SJSA1 (cell line): ENCODE results near the gene ABCA5. TPM values are rescaled to one million over a fixed set of nuclear protein-coding genes. Genes with fewer than 3 reads are reported as not detected.
"Not testable (repeated sequence)": the region's sequence is repeated elsewhere in the genome, so short reads cannot be mapped to it uniquely, and the experiment has no call there.

Experiments
- DNase-seq, 2 experiments: peaks; one replicate each; pipeline ENCODE4 v3.0.0-alpha.2; 2015 to 2020; ENCODE audit warnings: low spot score in 2 of 2, low read depth in 1 of 2
- H3K27ac ChIP-seq: fragments of 250-450 bp; sonication (Bioruptor Pico); 2 replicates; pipeline ENCODE4 v1.5.1; 2020; ENCODE audit warnings: mild to moderate bottlenecking, moderate library complexity
- H3K27me3 ChIP-seq: fragments of 250-450 bp; sonication (Bioruptor Pico); replicated peaks from 2 replicates; pipeline ENCODE4 v1.5.1; 2020; ENCODE audit warnings: mild to moderate bottlenecking, moderate library complexity
- H3K36me3 ChIP-seq: fragments of 250-450 bp; sonication (Bioruptor Pico); 2 replicates; pipeline ENCODE4 v1.5.1; 2020; ENCODE audit warnings: mild to moderate bottlenecking
- H3K4me1 ChIP-seq: fragments of 250-450 bp; sonication (Bioruptor Pico); replicated peaks from 2 replicates; pipeline ENCODE4 v1.6.1; 2021; ENCODE audit warnings: mild to moderate bottlenecking
- H3K4me3 ChIP-seq: fragments of 250-450 bp; sonication (Bioruptor Pico); 2 replicates; pipeline ENCODE4 v1.5.1; 2020; ENCODE audit warnings: mild to moderate bottlenecking
- H3K9me3 ChIP-seq: fragments of 250-450 bp; sonication (Bioruptor Pico); replicated peaks from 2 replicates; pipeline ENCODE4 v1.5.1; 2020; ENCODE audit warnings: mild to moderate bottlenecking
- total RNA-seq: library from RNA; depleted of rRNA; stranded (reverse); fragments of >200 nt; shearing (Covaris generic); gene quantifications from 2 replicates; pipeline ENCODE4 v1.2.3, GENCODE V29; 2014

Gene ABCA5
- total RNA-seq, 1 experiment from 2014 or later = 11.1 TPM

DNA sequence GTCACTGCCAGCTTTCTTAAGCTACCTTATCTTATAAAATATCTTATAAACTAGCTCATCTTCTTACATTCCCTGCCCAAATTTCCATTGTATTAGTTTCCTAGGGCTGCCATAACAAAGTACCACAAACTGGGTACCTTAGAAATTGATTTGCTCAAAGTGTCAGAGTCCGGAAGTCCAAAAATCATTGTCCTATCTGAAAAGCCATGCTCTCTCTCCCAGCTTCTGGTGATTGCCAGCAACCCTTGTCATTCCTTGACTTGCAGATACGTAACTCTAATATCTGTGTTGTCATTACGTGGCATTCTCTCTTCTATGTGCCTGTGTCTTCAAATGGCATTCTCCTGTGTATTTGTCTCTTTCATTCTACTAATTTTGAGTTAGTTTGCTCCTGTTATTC lies 96.0 kb downstream of the ABCA5 start:
- H3K36me3 ChIP-seq = no peaks in the 10 kb centered on the region

DNA sequence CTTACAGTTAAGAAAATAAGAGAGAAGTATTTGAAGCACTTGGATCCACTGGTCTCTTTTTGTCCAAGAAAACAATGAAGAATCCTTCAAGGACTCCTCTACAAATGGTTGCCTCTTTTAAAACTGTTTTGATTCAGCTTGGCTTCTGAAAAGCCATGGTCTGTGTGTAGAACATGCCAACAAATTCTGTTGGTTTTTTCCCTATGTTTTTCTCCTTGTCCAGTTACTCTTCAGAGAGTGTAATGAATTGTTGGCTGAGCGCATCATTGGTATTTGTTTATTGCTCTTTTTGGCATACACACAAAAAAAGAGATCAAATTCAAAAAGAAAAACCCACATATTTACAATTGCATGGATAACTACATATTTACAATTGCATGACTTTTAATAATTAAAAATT lies 98.4 kb downstream of the ABCA5 start, which contains the start of gene ABCA10:
Gene ABCA10, minus strand, starts transcription at position 249 of the 400 bp plus-strand sequence. CDS start 3,466 bp downstream, outside the sequence.
- DNase-seq = peak in 1 of 2 experiments; percentile 26
- H3K27ac ChIP-seq = no peak within 1 kb of the TSS
- peaks cover 19% of the 10 kb centered on the region for H3K4me1 ChIP-seq
- no peaks in the 10 kb centered on the region for H3K36me3 ChIP-seq
- H3K27me3 ChIP-seq = no peaks in the 10 kb centered on the region
- no peaks in the 10 kb centered on the region; the same call in 1 of the 2 replicates for H3K9me3 ChIP-seq
- no peak within 1 kb of the TSS for H3K4me3 ChIP-seq

More for the DNA sequence above, 96.0 kb downstream of the ABCA5 start:
- Histone ChIP-seq H3K4me3 (no peak overlapping the region), H3K9me3 (no peaks in the 10 kb centered on the region; the same call in 1 of the 2 replicates), H3K27me3 (no peaks in the 10 kb centered on the region), H3K4me1 (peaks cover 13% of the 10 kb centered on the region; the same call in 1 of the 2 replicates), H3K27ac (no peak overlapping the region)
- no peak for DNase-seq

DNA sequence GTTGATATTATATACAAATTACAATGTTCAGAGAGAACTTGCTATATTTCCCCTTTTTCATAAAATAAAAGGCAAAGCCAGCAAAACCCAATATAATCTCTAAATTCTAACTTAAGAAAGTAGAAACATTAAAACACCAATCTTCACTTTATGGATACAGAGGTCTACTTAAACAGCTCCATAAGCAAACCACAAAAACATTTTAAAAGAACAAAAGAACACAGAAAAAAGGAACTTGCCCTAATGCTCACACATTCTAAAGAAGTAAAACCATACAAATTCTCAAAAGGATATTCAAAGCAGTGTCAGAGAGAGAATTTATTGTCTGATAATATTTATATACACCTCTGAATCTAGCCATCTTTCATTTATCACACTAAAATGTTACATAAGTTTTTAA lies 98.9 kb downstream of the ABCA5 start:
- DNase-seq = no peak
- H3K27me3 ChIP-seq = no peaks in the 10 kb centered on the region
- H3K4me1 ChIP-seq = peaks cover 24% of the 10 kb centered on the region
- H3K4me3 ChIP-seq = no peak overlapping the region
- no peak overlapping the region for H3K27ac ChIP-seq
- no peaks in the 10 kb centered on the region for H3K36me3 ChIP-seq
- no peaks in the 10 kb centered on the region for H3K9me3 ChIP-seq

DNA sequence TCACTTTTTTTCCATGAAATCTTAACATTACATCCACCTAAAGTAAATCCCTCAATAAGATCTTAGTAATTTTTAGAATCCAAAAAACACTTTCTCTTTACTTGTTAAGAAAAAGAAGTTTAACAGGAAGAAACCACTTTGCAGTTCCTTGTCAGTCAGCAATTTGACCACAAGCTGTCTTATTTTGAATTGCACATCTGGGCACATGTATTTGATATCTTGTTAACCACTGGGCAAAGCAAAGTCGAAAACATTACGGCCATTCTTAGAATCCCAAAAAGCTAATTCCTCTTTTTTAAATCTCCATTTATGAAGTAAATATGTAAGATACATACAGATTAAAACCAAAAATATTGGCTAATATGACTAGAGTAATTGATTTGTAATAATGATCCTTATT lies 99.4 kb downstream of the ABCA5 start:
- Histone ChIP-seq H3K4me3 (no peak overlapping the region), H3K27ac (no peak overlapping the region), H3K27me3 (no peaks in the 10 kb centered on the region), H3K9me3 (no peaks in the 10 kb centered on the region), H3K4me1 (peaks cover 28% of the 10 kb centered on the region), H3K36me3 (no peaks in the 10 kb centered on the region)
- no peak for DNase-seq

DNA sequence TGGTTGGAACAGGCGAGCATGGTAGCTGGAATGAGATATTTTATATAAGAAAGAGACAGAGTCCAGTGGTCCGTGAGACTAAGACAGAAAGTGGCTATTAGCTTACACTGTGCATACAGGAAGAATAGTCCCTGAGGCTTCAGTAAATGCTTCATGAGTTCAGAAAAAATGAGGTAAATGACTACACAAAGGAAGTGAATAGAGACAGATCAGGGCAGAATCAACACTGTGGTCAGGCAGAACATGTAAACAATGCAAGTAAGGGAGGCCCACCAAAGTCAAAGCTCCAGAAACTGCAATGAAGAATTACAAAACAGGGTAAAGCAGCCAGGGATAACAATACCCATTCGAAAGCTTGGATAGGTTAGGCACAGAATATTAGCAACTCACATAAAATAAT lies 103.1 kb downstream of the ABCA5 start:
- Histone ChIP-seq H3K36me3 (no peaks in the 10 kb centered on the region), H3K27ac (peak overlapping the region; percentile 69), H3K27me3 (no peaks in the 10 kb centered on the region), H3K4me3 (no peak overlapping the region), H3K4me1 (peaks cover 30% of the 10 kb centered on the region), H3K9me3 (no peaks in the 10 kb centered on the region)
- peak; percentile 70 to 86 for DNase-seq

DNA sequence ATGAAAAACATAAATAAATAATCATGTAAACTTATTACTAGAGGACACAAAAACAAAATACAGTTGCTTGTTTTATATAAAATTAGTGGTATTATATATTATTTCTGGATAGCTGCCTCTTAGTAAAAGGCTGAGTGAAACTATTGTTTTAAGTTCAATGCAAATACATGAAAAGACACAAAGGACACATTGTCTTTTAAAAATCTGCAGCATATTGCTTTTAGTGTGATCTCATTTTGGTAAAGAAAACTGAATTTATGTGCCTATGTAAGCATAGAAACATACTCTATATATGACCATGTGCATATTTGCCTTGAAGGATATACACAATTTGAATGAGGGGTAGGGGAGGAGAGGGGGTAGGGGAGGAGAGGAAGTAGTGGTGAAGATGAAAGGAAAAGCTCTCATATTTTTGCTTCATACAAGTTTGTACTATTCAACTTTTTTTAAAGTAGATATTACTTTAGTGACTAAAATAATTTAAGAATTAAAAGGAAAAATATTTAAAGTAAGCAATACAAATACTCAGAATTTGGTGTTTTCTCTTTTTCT lies 104.2 kb downstream of the ABCA5 start:
- Histone ChIP-seq H3K9me3 (no peaks in the 10 kb centered on the region), H3K27me3 (no peaks in the 10 kb centered on the region), H3K36me3 (no peaks in the 10 kb centered on the region), H3K4me3 (no peak overlapping the region), H3K4me1 (peaks cover 23% of the 10 kb centered on the region), H3K27ac (peak overlapping the region; percentile 69)
- DNase-seq = no peak

DNA sequence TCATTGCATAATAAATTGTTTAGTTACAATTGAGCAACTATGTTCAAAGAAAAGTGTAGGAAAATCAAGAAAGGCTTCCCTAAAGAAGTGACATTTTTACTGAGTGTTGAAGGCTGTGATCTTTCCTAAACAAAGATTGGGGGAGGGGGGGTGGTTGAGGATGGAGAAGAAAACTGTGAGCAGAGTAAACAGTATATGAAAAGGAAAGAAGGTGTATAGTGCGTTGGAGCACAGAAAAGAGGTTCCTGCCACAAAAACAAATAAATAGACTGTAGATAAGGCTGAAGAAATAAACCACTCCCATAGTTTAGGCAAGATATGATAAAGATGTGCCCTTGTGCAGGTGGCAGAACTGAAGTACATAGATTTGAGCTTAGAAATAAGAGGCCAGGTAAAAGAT lies 106.8 kb downstream of the ABCA5 start:
- no peak for DNase-seq
- Histone ChIP-seq H3K36me3 (no peaks in the 10 kb centered on the region), H3K27me3 (no peaks in the 10 kb centered on the region), H3K4me1 (peaks cover 20% of the 10 kb centered on the region), H3K4me3 (no peak overlapping the region), H3K9me3 (no peaks in the 10 kb centered on the region), H3K27ac (no peak overlapping the region)

DNA sequence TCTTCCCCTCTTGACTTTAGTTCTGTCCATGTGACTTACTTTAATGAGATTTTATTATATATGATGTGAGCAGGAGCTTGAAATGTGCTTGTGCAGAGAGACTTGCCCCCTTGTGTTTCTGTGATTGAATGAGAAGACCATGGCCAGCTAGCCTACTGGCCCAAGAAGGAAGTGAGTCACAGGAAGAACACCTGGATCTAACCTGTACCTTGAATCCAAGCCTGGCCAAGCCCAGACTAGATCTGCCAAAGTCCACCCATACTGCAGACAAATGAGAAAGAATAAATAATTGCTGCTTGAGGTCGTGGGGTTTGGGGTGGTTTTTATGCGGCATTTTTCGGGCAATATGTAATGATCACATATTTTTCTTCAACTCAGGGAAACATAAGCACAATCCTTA lies 107.9 kb downstream of the ABCA5 start:
- Histone ChIP-seq H3K36me3 (no peaks in the 10 kb centered on the region), H3K4me3 (no peak overlapping the region), H3K27me3 (no peaks in the 10 kb centered on the region), H3K9me3 (no peaks in the 10 kb centered on the region), H3K27ac (no peak overlapping the region), H3K4me1 (peaks cover 16% of the 10 kb centered on the region)
- no peak for DNase-seq

DNA sequence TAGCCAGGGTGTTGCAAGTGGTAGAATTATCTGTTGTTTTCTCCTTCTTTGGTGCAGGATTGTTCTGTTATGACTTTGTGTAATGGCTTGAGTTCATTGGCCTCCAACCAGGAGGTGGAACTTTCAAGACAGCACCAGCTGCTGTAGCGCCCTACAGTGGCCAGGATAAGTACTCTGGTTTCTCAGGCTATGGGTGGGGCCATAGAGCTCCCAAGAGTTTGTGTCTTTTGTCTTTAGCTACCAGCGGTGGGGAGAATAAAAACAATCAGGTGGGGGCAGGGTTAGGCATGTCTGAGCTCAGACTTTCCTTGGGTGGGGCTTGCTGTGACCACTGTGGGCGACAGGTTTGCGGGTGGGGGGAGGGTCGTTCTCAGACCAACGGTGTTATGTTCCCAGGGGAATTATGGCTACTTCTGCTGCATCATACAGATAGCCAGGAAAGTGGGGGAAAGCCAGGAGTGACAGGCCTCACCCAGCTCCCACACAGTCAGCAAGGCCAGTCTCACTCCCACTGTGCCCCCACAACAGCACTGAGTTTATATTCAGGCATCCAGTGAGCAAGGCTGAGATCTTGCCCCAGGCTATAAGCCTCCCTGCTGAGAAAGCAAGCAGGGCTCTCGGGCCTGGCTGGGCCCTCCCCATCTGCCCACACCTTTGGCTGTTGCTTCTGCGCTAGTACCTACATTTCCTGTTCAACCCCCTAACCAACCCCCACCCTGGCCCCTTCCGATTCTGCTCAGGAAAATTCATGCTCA lies 113.7 kb downstream of the ABCA5 start:
- Histone ChIP-seq H3K4me1 (no peaks in the 10 kb centered on the region), H3K27ac (no peak overlapping the region), H3K36me3 (no peaks in the 10 kb centered on the region), H3K27me3 (no peaks in the 10 kb centered on the region), H3K4me3 (no peak overlapping the region), H3K9me3 (no peaks in the 10 kb centered on the region)
- DNase-seq = no peak

DNA sequence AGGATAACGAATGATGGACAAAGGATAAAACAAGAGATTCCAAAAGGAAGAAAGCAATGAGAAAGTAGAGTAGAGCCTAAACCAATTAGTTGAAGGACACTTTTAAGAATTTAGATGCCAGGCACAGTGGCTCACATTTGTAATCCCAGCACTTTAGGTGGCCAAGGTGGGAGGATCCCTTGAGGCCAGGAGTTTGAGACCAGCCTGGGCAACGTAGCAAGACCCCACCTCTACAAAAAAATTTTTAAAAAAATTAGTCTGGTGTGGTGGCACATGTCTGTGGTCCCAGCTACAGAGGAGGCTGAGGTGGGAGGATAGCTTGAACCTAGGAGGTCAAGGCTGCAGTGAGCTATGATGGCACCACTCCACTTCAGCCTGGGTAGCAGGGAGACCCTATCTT lies 118.3 kb downstream of the ABCA5 start:
- DNase-seq = no peak
- Histone ChIP-seq H3K36me3 (no peaks in the 10 kb centered on the region), H3K27ac (no peak overlapping the region), H3K4me3 (no peak overlapping the region), H3K9me3 (no peaks in the 10 kb centered on the region; the same call in 1 of the 2 replicates), H3K4me1 (no peaks in the 10 kb centered on the region), H3K27me3 (0 out of 2 replicates have a peak, but pooled peaks cover 5% of the 10 kb centered on the region)

DNA sequence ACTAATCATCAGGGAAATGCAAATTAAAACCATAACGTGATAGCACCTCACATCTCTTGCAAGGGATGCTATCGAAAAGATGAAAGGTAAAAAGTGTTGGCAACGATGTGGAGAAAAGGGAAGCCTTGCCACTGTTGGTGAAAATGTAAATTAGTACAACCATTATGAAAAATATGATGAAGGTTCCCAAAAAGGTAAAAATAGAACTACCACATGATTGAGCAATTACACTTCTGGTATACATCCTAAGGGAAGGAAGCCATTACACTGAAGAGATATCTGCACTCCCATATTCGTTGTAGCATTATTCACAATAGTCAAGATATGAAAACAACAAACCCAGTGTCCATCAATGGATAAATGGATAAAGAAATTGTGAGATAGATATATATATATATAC lies 119.8 kb downstream of the ABCA5 start:
- Histone ChIP-seq H3K27me3 (0 out of 2 replicates have a peak, but pooled peaks cover 5% of the 10 kb centered on the region), H3K36me3 (no peaks in the 10 kb centered on the region), H3K27ac (no peak overlapping the region), H3K9me3 (no peaks in the 10 kb centered on the region; the same call in 1 of the 2 replicates), H3K4me3 (no peak overlapping the region), H3K4me1 (no peaks in the 10 kb centered on the region)
- no peak for DNase-seq

DNA sequence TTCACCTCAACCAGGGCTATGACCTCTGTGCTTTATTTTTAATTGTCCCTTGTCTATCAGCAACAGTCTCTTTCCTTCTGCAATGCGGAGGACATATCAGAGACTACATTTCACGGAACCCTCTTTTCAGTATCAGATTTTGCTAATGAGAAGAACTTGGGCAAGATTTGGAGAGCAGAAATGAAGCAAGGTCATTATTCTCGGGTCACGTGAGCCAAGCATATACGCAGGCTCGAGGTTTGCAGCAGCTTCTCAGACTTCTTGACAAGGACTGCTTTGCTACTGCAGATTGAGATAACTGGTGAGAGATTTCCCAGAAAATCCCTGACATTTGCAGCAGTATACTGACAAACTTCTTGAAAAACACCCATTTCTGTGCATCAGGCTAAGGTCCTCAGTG lies 128.7 kb downstream of the ABCA5 start:
- DNase-seq = no peak
- Histone ChIP-seq H3K36me3 (no peaks in the 10 kb centered on the region), H3K9me3 (no peaks in the 10 kb centered on the region), H3K27ac (no peak overlapping the region), H3K4me1 (no peaks in the 10 kb centered on the region), H3K27me3 (no peaks in the 10 kb centered on the region), H3K4me3 (no peak overlapping the region)

DNA sequence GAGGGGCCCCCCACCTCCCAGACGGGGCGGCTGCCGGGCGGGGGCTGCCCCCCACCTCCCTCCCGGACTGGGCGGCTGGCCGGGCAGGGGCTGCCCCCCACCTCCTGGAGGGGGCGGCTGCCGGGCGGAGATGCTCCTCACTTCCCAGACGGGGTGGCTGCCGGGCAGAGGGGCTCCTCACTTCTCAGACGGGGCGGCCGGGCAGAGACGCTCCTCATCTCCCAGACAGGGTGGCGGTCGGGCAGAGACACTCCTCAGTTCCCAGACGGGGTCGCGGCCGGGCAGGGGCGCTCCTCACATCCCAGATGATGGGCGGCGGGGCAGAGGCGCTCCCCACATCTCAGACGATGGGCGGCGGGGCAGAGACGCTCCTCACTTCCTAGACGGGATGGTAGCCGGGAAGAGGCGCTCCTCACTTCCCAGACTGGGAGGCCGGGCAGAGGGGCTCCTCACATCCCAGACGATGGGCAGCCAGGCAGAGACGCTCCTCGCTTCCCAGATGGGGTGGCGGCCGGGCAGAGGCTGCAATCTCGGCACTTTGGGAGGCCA lies 130.8 kb downstream of the ABCA5 start:
- not testable (repeated sequence) for H3K27ac ChIP-seq, H3K4me3 ChIP-seq, H3K9me3 ChIP-seq, H3K4me1 ChIP-seq, H3K27me3 ChIP-seq, H3K36me3 ChIP-seq, DNase-seq
